ENCODE measurements around the gene PTDSS2.
A peak's percentile ranks its signal among the peaks of the same experiment; 100 is the strongest.
"Not testable (repeated sequence)": the region's sequence is repeated elsewhere in the genome, so short reads cannot be mapped to it uniquely, and the experiment has no call there.

The PTDSS2 gene

GRCh38 chr11:433641-434040 lies 16.4 kb upstream of the PTDSS2 start:
- DNase-seq, result no peak

DNA sequence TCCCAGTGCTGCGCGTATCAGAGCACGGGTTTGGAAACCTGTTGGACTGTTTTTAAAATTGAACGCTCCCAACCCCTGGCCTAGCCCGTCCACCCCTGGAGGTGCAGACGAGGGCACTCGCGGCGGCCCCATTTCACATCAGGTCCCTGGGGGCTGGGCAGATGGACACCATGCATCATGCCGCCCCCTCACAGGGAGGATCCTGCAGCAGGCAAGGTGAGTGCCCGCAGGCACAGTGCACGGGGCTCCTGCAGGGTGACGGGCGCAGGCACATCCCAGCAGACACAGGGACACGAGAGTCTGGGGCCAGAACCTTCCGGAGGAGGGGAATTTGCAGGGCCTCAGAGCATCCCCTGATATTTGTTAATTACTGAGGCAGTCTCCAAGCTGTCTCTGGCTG lies 15.6 kb upstream of the PTDSS2 start:
- DNase-seq, result no peak

- not testable (repeated sequence) for DNase-seq
These were observed 14.9 kb upstream of the PTDSS2 start for GRCh38 chr11:434999-435740.

DNA sequence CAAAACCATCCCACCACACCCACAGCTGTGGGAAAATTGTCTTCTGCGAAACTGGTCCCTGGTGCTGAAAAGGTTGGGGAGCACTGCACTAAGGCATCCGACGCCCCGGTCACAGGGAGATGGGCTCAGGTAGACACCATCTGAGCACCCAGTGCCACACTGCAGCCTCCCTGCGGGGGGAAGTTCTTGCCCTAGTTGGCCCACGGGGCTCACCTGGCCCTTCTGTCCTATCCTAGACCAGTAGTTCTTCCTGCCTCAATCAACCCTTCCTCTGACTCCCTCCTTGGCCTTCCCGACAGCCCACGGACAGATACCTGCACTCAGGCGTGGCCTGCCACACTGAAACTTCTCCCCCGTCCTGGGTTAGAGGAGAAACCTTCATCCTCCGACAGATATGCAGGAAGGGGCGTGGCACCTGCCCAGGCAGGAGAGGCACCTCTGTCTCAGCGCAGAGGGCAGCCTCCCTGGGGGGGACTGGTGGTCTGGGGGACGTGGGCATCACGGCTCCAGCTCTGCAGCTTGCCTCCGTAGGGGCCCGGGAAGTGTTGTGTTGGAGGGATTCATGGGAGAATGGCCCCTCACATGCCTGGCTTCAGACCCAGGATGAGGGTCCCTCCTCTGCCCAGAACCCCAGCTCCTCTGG lies 12.7 kb upstream of the PTDSS2 start:
- DNase-seq, result no peak

- no peak for DNase-seq
These were observed 11.8 kb upstream of the PTDSS2 start for GRCh38 chr11:438101-438844.

DNA sequence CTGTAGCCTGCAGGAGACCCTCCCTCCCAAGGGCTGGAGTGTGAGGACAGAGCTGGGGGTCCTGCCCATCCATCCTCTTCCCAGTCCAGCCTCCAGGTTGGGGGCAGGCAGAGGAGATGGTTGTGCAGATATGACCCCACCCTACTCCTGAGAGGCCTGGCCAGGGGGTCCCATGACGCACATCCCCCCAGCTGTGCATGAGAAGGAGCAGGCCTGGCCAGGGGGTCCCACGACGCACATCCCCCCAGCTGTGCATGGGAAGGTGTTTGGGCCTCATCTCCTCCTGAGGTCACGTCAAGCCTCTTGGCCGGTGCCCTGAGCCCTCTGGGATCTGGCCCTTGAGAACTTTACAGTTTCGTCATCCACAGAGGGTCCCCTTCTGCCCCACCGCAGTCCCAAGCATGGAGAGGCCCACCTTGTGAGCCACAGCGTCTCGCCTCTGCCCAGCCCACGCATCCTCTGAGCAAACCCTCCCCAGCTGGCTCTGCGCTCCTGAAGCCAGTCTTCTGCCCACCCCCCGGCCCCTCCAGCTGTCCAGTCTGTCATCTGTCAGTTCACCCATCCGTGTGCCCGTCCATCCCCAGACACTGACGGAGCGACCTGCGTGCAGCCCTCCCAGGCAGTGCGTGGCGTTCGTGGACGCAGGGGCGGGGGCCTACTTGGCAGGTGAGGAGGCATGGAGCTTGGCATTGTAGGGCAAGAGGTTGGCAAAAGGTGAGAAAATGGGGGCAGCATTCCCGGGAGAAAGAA lies 10.6 kb upstream of the PTDSS2 start:
- DNase-seq, result no peak

DNA sequence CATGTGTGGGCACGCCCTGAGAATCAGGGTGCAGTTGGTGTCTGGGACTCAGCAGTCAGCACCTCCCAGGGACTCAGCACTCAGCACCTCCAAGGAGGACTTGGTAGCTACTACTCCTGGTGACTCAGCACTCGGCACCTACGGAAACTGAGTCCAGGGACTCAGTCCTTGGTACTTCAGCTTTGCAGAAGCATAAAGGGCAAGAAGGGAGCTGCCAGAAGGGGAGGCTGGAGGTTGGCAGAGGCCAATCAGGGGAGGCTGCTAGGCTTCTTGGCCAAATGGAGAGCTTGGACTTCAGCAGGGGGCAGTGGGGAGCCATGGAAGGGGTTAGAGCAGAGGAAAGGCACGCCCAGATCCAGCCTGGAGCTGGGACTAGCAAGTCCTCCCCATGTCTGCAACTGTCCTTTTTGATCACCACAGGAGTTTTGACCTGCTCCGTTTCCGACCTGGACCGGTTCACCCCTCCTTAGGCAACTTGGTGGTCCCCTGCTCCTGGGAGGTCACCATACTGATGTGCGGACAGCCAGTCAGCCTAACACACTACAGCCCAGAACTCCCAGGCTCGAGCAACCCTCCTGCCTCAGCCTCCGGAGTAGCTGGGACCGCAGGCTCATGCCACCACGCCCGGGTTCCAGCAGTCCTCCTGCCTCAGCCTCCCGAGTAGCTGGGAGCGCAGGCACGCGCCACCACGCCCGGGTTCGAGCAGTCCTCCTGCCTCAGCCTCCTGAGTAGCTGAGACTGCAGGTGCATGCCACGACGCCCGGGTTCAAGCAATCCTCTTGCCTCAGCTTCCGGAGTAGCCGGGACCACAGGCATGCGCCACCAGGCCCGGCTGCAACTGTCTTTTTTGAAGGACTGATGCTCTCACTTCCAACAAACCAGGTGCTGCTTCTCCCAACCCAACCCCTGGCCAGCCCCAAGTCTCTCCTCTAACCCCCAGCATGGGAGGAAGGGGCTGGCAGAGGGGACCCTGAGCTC lies 9.7 kb upstream of the PTDSS2 start:
- no peak for DNase-seq

- no peak for DNase-seq
These were observed 9.0 kb upstream of the PTDSS2 start for GRCh38 chr11:441043-441417.

DNA sequence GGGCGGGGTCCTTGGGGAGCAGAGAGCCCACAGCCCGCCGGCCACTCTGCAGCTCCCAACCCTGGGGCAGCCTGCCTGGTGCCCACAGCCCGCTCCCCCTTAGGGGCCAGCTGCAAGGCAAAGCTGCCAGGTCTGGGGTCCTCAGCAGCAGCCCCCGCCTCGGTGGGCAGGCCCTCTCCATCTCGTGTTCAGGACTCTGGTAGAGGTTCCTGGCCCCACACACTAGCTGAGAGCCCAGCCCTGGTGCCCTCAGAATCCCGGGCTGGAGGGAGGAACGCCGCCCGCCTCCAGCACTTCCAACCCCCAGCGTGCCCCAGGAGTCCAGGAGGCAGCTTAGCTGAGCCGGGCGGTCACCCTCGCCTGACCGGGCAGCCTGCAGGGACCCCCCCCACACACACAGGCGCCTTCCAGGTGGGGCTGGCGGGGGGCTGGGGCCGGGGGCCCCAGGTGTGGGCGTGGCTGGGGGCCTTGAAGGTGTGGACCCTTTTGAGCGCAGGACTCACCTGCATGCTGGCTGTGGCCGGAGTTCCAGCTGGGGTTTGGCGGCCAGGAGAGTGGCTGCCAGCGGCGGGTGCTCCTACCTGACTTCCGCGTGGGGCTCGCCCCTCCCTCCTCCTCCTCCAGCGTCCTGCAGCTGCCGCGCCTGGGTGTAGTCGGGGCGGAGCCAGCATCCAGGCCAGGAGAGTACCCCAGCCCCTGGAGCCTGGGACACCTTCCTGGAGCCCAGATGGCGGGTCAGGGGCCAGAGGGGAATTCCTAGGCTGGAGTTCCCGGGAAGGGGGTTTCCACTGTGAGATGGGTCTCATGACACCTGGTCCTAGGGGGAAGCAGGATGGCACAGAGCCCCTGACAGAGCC lies 8.4 kb upstream of the PTDSS2 start, which contains the start of gene ANO9:
Gene ANO9, minus strand, starts transcription at position 594 of the 857 bp plus-strand sequence. Its CDS starts 85 bp downstream, at position 509.
- DNase-seq, result peak; percentile 73

DNA sequence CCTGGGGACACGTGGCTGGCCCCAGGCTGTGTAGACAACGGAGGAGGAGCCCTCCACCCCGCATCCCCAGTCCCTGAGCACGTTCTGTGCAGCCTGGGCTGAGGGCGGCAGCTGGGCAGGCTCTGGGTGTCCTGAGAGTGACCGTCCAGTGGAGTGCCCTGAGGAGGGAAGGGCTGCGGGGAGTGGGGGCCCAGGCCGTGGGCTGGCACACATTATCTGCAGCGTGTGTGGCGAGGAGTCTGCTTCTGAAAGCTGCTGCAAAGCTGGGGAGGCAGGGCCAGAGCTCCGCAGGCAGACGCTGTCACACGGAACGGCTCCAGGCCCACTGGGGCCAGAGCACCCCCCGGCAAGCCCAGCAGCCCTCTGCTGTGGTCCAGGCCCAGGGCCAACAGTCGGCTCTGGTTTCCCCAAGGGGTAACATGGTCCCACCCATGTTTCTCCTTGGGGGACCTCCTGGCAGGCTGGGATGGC lies 7.4 kb upstream of the PTDSS2 start:
- DNase-seq, result no peak

DNA sequence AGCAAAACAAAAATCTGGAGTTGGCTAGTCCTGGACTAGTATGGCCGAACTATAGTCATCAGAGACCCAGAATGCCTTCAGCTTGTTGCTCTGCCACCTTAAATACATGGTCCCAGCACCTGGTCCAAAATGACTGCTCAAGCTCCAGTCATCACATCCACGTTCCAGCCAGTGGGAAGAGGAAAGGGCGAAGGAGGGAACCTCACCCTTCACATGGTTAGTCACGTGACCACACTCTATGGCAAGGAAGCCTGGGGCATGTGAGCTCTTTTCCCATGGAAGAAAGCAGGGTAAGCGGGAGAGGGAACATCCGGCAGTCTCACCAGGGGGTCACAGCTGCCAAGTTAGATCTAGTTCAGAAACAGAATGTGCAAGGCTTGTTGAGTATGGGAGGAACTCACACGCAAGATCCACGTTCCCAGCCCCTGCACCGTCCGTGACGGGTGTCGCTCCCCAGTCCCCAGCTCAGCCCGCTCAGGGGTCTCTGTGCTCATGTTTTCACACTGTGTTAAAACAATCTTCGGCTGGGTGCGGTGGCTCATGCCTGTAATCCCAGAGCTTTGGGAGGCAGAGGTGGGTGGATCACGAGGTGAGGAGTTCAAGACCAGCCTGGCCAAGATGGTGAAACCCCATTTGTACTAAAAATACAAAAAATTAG lies 6.4 kb upstream of the PTDSS2 start:
- peak; percentile 83 for DNase-seq

DNA sequence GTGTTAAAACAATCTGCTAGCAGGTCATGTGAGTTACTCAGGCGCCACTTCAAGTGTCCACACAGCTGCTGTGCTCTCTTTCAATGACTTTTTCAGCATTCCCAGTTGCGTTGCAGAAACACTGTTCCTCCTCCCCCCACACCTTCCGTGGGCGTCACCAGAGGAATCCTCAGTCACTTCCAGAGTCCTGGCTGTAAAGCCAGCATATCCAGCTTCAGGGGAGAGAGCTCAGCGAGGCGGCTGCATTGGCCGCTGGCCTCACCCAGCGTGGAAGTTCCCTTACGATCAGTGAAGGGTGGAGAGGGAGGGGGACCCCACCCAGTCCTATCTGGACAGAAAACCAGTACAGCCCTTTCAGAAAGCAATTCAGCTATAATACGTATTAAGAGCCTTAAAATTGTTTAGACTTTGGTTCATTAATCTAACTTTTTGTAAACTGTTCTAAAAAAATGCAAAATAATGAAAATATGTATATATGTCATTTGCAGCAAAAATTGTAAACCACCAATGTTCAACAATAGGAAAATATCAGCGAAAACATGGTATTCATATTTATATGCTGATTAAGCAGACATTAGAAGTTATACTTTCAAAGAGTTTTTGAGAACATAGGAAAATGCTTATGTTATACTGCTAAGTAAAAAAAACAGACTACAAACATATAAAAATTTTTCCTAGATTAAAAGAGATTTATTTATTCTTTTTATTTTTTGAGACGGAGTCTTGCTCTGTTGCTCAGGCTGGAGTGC lies 5.5 kb upstream of the PTDSS2 start:
- DNase-seq, result peak; percentile 79

DNA sequence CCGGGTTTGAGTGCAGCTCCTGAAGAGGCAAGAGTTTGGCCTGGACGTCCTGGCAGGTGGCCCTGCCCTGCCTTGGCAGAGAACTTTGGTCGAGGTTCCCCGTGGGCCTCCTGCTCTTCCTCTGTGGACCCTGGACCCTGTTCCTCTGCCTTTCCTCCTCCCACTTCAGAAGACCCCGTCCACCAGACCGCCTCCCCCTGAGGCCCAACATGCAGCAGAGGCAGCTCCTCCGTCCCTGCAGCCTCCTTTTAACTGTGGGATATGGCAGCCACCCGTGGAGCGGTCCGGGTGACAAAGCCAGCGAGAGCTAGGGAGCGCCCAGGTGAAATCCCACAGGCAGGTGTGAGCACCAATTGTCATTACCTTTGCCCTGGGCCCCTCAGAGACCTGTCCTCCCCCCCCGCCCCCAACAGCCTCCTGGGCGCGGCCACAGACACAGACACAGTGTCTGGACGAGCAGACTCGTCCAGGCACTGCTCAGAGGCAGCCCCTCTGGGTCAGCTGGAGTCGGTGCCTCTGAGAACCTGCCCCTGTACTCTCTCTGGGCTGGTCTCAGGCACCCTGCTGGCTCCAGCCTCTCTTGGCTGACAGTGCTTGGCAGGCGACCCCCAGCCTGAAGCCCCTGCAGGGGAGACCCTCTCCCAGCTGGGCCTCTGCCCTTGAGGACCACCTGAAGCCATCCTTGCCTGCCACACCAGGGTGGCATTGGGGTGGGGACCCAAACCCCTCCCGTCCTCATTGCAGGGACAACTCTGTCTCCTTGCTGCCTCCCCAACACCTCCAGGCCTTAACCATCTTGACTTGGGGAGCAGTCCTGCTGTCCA lies 4.1 kb upstream of the PTDSS2 start:
- DNase-seq, result no peak

DNA sequence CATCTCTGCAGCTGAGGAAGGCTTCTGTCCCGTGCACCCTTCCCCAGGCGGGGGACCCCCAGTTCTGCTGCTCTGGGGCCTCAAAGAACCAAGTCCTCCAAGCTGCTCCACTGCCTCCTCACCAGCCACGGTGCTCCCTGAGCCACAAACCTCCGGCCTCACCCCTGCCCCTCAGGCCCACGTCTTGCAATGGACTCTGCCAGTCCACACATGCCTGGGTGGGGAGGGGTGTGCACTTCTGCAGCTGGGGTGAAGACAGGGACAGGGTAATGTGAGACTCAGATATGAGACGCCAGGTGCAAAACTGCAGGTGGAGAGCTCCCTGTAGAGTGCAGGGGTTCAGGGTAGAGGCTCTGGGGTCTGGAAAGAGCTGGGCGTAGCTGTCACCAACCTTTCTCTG lies 3.2 kb upstream of the PTDSS2 start:
- no peak for DNase-seq

GRCh38 chr11:447923-448731 lies 2.0 kb upstream of the PTDSS2 start:
- DNase-seq, result peak; percentile 87

DNA sequence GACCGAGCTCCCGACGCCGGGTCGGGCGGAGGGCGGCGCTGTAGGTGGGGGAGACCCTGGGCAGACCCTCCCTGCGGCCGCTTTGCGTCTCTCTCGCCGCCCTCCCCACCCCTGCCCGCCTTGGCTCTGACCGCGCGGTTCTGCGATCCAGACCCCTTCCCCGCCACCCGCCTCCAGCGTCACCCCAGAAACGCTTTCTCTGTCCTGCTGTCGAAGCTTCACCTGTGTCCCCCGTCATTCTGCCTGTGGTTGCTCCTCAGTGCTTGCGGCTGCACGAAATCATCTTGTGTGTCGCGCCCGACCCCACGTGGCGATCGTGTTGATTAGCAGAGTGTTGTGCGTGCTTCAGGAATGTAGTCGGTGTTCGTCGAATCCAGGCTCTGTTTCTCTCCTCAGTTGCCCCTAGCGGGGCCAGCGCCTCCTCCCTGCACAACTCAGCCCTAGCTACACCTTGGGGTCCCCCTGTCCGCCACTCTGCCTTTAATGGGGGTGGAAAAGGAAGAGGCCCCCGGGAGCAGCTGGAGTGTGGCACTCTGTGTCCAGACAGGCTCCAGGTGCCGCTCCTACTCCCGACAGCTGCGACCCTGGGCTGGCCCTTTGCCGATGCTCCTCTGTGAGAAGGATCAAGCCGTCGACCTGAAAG lies 851 bp downstream of the PTDSS2 start:
- DNase-seq, result peak; percentile 37

- no peak for DNase-seq
These were observed 1.7 kb downstream of the PTDSS2 start for GRCh38 chr11:451738-452137.
